PFSK-1 (cell line): ENCODE results near the gene GPR39.

Experiments
- FOXP2 ChIP-seq: optimal IDR thresholded peaks from 2 replicates; pipeline ENCODE3; 2011; ENCODE audit warnings: borderline replicate concordance, control low read depth, inconsistent platforms; ENCODE audit not compliant: insufficient read depth; ENCODE audit errors: extremely low read length, extremely low read depth
- POLR2AphosphoS5 ChIP-seq: IDR thresholded peaks from 2 replicates; pipeline ENCODE4 v1.6.1; 2012; ENCODE audit warnings: low read depth, mild to moderate bottlenecking, control low read depth, low read length, moderate library complexity
- SIN3A ChIP-seq: IDR thresholded peaks from 2 replicates; pipeline ENCODE4 v1.6.1; 2012; ENCODE audit warnings: mild to moderate bottlenecking, low read length, moderate library complexity, borderline replicate concordance; ENCODE audit not compliant: insufficient read depth
- TAF1 ChIP-seq: IDR thresholded peaks from 2 replicates; pipeline ENCODE4 v1.6.1; 2012; ENCODE audit warnings: low read length, control low read depth, borderline replicate concordance; ENCODE audit not compliant: insufficient read depth
- TF ChIP-seq, protein P1 (sequence below), 2 experiments: IDR thresholded peaks; 2 replicates each; pipeline versions ENCODE4 v1.6.1 to v1.8.0; 2011 to 2012; ENCODE audit warnings: low read depth in 2 of 2, low read length in 2 of 2, control low read depth in 1 of 2, inconsistent platforms in 1 of 2, mild to moderate bottlenecking in 1 of 2, moderate library complexity in 1 of 2; ENCODE audit not compliant: insufficient read depth in 1 of 2

The GPR39 gene

DNA sequence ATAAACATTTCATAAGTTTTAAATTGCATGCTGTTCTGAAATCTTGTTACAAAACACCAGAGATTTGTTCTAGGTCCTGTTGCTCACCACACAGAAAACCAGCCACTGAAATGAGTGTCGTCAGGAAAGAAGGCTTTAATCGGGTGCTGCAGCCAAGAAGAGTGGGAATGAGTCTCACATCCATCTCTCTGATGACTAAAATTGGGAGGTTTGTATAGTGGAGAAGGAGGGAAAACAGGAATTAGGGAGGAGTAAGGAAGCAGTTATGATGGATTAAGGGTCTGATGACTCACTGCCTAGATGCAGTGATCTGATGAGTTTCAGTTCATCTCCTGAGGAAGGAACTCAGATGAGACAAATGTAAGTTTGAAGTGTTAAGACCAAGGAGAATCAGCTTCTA is 42.1 kb upstream of the GPR39 start:
- TF ChIP-seq POLR2AphosphoS5 (no peak), TAF1 (no peak), SIN3A (no peak), FOXP2 (no peak)
- TF ChIP-seq, protein P1, sequence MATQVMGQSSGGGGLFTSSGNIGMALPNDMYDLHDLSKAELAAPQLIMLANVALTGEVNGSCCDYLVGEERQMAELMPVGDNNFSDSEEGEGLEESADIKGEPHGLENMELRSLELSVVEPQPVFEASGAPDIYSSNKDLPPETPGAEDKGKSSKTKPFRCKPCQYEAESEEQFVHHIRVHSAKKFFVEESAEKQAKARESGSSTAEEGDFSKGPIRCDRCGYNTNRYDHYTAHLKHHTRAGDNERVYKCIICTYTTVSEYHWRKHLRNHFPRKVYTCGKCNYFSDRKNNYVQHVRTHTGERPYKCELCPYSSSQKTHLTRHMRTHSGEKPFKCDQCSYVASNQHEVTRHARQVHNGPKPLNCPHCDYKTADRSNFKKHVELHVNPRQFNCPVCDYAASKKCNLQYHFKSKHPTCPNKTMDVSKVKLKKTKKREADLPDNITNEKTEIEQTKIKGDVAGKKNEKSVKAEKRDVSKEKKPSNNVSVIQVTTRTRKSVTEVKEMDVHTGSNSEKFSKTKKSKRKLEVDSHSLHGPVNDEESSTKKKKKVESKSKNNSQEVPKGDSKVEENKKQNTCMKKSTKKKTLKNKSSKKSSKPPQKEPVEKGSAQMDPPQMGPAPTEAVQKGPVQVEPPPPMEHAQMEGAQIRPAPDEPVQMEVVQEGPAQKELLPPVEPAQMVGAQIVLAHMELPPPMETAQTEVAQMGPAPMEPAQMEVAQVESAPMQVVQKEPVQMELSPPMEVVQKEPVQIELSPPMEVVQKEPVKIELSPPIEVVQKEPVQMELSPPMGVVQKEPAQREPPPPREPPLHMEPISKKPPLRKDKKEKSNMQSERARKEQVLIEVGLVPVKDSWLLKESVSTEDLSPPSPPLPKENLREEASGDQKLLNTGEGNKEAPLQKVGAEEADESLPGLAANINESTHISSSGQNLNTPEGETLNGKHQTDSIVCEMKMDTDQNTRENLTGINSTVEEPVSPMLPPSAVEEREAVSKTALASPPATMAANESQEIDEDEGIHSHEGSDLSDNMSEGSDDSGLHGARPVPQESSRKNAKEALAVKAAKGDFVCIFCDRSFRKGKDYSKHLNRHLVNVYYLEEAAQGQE (IDR thresholded peaks at IDR 0.05; ENCODE audit: insufficient read depth in 1 of 2, low read depth in 2 of 2, low read length in 2 of 2): no peak

DNA sequence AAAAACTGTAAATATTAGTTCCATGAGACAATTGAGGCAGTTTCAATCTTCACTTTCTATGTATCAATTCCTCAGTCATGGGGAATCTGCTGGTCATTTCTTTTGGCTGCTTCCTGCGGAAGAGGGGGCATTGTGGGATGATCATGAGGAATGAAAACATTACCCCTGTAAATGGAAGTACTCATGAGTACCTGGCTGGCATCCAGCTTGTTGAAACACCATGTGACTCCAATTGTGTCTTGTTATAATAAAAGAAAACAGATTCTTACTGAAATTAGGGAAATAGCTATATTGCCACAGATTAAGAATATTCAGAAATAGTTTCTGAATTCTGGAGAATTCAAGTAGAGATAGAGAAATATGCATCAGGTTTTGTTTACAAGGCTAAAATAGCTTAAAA is 41.6 kb upstream of the GPR39 start:
- TF ChIP-seq, protein P1 (IDR thresholded peaks at IDR 0.05; ENCODE audit: insufficient read depth in 1 of 2, low read depth in 2 of 2, low read length in 2 of 2): no peak
- no peak for TF ChIP-seq TAF1

GRCh38 chr2:132381376-132381775 is 35.2 kb upstream of the GPR39 start:
- no peak for TF ChIP-seq SIN3A
- TF ChIP-seq, protein P1 (IDR thresholded peaks at IDR 0.05; ENCODE audit: insufficient read depth in 1 of 2, low read depth in 2 of 2, low read length in 2 of 2): no peak
- no peak for TF ChIP-seq FOXP2
- no peak for TF ChIP-seq TAF1
- no peak for TF ChIP-seq POLR2AphosphoS5

- TF ChIP-seq SIN3A: no peak
- no peak for TF ChIP-seq FOXP2
- no peak for TF ChIP-seq POLR2AphosphoS5
- no peak for TF ChIP-seq TAF1
- TF ChIP-seq, protein P1 (IDR thresholded peaks at IDR 0.05; ENCODE audit: insufficient read depth in 1 of 2, low read depth in 2 of 2, low read length in 2 of 2): no peak
Measured at GRCh38 chr2:132383956-132384355, 32.6 kb upstream of the GPR39 start.

DNA sequence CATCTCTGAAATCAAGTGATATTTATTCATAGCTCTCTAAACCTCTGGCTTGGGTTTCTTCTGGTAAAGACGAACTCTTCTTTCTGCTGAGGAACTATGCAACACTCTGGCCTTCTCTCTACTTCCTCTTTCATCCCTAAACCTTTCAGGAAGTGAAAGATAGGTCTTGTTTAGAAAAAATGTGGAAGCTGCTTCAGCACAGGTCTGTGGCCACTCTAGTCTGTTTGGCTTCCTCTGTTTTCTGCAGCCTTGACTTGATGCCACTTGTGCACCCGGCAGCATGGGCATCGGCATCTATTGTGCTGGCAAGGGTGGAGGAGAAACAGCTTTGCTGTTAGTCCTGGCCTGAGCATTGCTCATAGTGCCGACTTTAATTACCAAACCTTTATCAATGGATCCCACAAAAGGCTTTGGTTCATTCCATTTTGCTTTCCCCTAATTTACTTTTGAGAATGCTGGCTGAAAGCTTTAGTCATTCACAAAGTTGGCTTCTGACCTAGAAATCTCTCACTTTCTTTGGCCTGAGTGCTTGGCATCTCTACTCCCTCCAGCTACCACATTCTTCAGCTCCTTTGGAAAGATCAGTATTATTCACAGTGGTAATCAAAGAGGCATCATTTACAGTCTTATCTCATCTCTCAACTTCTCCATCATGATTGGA is 32.0 kb upstream of the GPR39 start:
- TF ChIP-seq, protein P1 (IDR thresholded peaks at IDR 0.05; ENCODE audit: insufficient read depth in 1 of 2, low read depth in 2 of 2, low read length in 2 of 2): no peak
- TF ChIP-seq TAF1 (no peak), POLR2AphosphoS5 (no peak), SIN3A (no peak), FOXP2 (no peak)
